Measurements from ENCODE around the gene MAST2. TPM values are rescaled to one million over a fixed set of nuclear protein-coding genes. Genes with fewer than 3 reads are reported as not detected.
A peak's percentile ranks its signal among the peaks of the same experiment; 100 is the strongest.

Gene MAST2
- total RNA-seq, 1 donor = 24.2 TPM

DNA sequence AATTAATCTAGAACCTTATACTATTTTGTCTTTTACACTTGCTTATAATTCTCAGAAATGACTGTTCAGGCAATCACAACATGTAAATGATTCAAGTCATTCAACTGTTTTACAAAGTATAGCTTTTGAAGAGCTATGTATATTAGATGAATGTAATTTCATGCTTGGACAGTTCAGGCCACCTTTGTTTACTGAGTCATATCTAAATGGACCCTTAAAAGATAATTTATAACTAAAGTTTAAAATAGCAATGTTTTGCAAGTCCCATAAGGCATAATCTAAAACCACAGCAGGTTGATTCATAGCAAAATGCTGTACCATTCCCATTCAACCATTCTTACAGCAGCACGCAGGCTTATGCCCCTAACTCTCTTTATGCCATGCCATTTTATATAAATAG, 264.2 kb downstream of the MAST2 start:
- no peaks in the 10 kb centered on the region for H3K4me1 ChIP-seq (ENCODE audit: insufficient read depth, low read length)
- no peak overlapping the region for H3K4me3 ChIP-seq (ENCODE audit: insufficient read depth, low read length)
- TF ChIP-seq, protein P1, sequence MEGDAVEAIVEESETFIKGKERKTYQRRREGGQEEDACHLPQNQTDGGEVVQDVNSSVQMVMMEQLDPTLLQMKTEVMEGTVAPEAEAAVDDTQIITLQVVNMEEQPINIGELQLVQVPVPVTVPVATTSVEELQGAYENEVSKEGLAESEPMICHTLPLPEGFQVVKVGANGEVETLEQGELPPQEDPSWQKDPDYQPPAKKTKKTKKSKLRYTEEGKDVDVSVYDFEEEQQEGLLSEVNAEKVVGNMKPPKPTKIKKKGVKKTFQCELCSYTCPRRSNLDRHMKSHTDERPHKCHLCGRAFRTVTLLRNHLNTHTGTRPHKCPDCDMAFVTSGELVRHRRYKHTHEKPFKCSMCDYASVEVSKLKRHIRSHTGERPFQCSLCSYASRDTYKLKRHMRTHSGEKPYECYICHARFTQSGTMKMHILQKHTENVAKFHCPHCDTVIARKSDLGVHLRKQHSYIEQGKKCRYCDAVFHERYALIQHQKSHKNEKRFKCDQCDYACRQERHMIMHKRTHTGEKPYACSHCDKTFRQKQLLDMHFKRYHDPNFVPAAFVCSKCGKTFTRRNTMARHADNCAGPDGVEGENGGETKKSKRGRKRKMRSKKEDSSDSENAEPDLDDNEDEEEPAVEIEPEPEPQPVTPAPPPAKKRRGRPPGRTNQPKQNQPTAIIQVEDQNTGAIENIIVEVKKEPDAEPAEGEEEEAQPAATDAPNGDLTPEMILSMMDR (IDR thresholded peaks at IDR 0.05; ENCODE audit: extremely low read depth, low read depth, low read length) = no peak
- H4K20me1 ChIP-seq (ENCODE audit: insufficient read depth, low read length) = no peaks in the 10 kb centered on the region
- no peaks in the 10 kb centered on the region for H3K36me3 ChIP-seq (ENCODE audit: insufficient read depth, low read length)
- no peaks in the 10 kb centered on the region for H3K79me2 ChIP-seq (ENCODE audit: insufficient read depth, low read length)
- no peak for DNase-seq (ENCODE audit: insufficient read length, low spot score, missing footprints)
- no peak overlapping the region for H3K27ac ChIP-seq (ENCODE audit: low read depth, low read length)
- H3K9me3 ChIP-seq (ENCODE audit: low read depth, low read length) = no peaks in the 10 kb centered on the region
- H3K27me3 ChIP-seq (ENCODE audit: insufficient read depth, low read length) = no peaks in the 10 kb centered on the region
- H2AFZ ChIP-seq (ENCODE audit: low read length) = no peak overlapping the region
- H3K4me2 ChIP-seq (ENCODE audit: insufficient read depth, low read length) = no peak overlapping the region

DNA sequence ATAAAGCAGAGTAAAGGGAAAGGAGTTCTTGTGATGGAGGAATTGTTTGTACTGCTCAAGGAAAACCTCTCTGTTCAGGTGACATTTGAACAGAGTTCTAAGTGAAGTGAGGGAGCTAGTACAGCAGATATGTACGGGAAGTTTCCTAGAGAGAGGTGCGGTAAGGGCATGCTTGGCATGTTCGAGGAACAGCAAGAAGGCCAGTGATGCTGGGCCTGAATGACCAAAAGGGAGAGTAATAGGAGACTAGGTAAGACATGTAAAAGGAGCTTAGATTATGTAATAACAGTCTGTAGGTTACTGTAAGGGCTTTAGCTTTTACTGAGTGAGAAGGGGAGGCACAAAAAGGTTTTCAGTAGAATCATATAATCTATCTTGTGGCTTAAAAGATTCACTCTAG, 265.1 kb downstream of the MAST2 start:
- Histone ChIP-seq H3K4me2 (ENCODE audit: insufficient read depth, low read length) (no peak overlapping the region), H3K27me3 (ENCODE audit: insufficient read depth, low read length) (no peaks in the 10 kb centered on the region), H3K4me3 (ENCODE audit: insufficient read depth, low read length) (no peak overlapping the region), H3K36me3 (ENCODE audit: insufficient read depth, low read length) (no peaks in the 10 kb centered on the region), H2AFZ (ENCODE audit: low read length) (no peak overlapping the region), H3K9me3 (ENCODE audit: low read depth, low read length) (no peaks in the 10 kb centered on the region), H4K20me1 (ENCODE audit: insufficient read depth, low read length) (no peaks in the 10 kb centered on the region), H3K4me1 (ENCODE audit: insufficient read depth, low read length) (no peaks in the 10 kb centered on the region), H3K27ac (ENCODE audit: low read depth, low read length) (no peak overlapping the region), H3K79me2 (ENCODE audit: insufficient read depth, low read length) (no peaks in the 10 kb centered on the region)
- DNase-seq (ENCODE audit: insufficient read length, low spot score, missing footprints) = no peak
- TF ChIP-seq, protein P1 (IDR thresholded peaks at IDR 0.05; ENCODE audit: extremely low read depth, low read depth, low read length) = no peak

DNA sequence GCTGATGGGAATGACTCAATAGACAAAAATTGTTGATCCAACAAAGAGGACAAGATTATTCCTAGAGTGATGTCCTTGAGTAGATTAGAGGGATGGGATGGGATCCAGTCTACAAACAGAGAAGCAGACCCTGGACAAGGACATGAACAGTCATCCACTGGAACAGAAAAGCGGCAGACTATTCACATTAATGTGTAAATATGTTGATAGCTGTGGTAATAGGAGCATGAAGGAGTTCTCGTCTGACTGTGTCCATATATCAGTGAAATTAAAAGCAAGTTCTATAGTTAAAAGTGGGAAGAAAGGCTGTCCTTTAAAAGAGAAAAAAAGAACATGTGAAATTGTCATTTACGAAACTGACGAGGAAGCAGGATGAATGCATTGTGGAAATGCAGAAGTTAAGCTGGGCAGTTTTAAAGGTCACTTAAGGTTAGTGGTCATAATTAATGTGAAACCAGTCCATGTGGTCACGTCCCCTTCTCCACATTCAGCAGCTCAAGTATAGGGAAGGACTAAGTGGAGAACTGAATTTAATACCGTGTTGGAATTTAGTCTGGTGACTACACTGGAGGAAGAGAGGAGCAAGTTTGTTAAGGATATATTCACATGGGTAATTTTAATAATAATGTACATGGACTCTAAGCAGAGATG, 266.9 kb downstream of the MAST2 start:
- Histone ChIP-seq H3K27me3 (ENCODE audit: insufficient read depth, low read length) (no peaks in the 10 kb centered on the region), H3K4me3 (ENCODE audit: insufficient read depth, low read length) (no peak overlapping the region), H3K27ac (ENCODE audit: low read depth, low read length) (no peak overlapping the region), H4K20me1 (ENCODE audit: insufficient read depth, low read length) (no peaks in the 10 kb centered on the region), H3K4me2 (ENCODE audit: insufficient read depth, low read length) (no peak overlapping the region), H3K36me3 (ENCODE audit: insufficient read depth, low read length) (no peaks in the 10 kb centered on the region), H3K4me1 (ENCODE audit: insufficient read depth, low read length) (no peaks in the 10 kb centered on the region), H3K79me2 (ENCODE audit: insufficient read depth, low read length) (no peaks in the 10 kb centered on the region), H3K9me3 (ENCODE audit: low read depth, low read length) (no peaks in the 10 kb centered on the region), H2AFZ (ENCODE audit: low read length) (no peak overlapping the region)
- TF ChIP-seq, protein P1 (IDR thresholded peaks at IDR 0.05; ENCODE audit: extremely low read depth, low read depth, low read length) = no peak
- DNase-seq (ENCODE audit: insufficient read length, low spot score, missing footprints) = no peak

DNA sequence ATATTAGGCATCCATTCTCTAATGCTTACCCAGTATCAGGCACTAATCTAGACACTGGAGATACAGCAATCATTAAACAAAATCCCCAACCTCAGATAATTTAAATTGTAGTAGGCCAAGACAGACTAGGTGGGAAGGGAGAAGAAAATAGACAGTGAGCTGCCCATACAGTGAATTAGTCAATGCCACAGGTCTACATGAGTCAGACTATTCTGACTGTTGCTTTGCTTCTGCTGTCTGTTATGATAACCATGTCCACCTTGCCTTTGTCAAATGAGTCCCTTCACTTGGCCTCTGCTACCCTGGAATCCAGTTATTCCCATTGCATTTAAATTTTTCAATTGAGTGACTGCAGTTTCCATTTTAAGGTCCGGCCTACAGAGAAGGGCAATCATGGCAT, 269.6 kb downstream of the MAST2 start:
- peak; percentile 29 for DNase-seq (ENCODE audit: insufficient read length, low spot score, missing footprints)
- Histone ChIP-seq H3K9me3 (ENCODE audit: low read depth, low read length) (no peaks in the 10 kb centered on the region), H3K27ac (ENCODE audit: low read depth, low read length) (no peak overlapping the region)

More for the DNA sequence above, 269.6 kb downstream of the MAST2 start:
- Histone ChIP-seq H3K4me2 (ENCODE audit: insufficient read depth, low read length) (no peak overlapping the region), H3K4me3 (ENCODE audit: insufficient read depth, low read length) (no peak overlapping the region), H3K4me1 (ENCODE audit: insufficient read depth, low read length) (no peaks in the 10 kb centered on the region), H3K79me2 (ENCODE audit: insufficient read depth, low read length) (no peaks in the 10 kb centered on the region), H3K36me3 (ENCODE audit: insufficient read depth, low read length) (no peaks in the 10 kb centered on the region), H3K27me3 (ENCODE audit: insufficient read depth, low read length) (no peaks in the 10 kb centered on the region), H4K20me1 (ENCODE audit: insufficient read depth, low read length) (no peaks in the 10 kb centered on the region), H2AFZ (ENCODE audit: low read length) (no peak overlapping the region)
- TF ChIP-seq, protein P1 (IDR thresholded peaks at IDR 0.05; ENCODE audit: extremely low read depth, low read depth, low read length) = no peak
